Pancreas (tissue), 10 donors: ENCODE measurements around the gene TRA2A. TPM values are rescaled to one million over a fixed set of nuclear protein-coding genes. Genes with fewer than 3 reads are reported as not detected.

Experiments used
- ATAC-seq, 4 donors: fragments of 200-7000 bp; cut with Tn5 transposase; one replicate each; pipeline versions ENCODE4 v1.8.0 to v1.9.1; 2020; ENCODE audit warnings: mild to moderate bottlenecking in 4 of 4, moderate library complexity in 4 of 4
- DNase-seq, 6 donors: peaks; one replicate each; pipeline ENCODE4 v3.0.0-alpha.2; 2020
- FAIRE-seq: peaks from 2 replicates; lab custom pipeline; 2012; peaks lifted over from hg19 to GRCh38; lab: Jason Lieb, UNC
- H3K27ac ChIP-seq, 4 donors: fragments of 200-600 bp; sonication (generic); 1 replicate in 3 of 4; 2 replicates in 1 of 4; pipeline versions ENCODE4 v1.5.0 to v1.8.0; 2020
- H3K27me3 ChIP-seq, 4 donors: fragments of 200-600 bp; one replicate each; pipeline ENCODE4 v1.8.0; 2021
- H3K36me3 ChIP-seq, 3 donors: fragments of 200-600 bp; sonication (generic) in 1 of 3; one replicate each; pipeline versions ENCODE4 v1.5.0 to v1.8.0; 2020 to 2021
- H3K4me1 ChIP-seq, 3 donors: fragments of 200-600 bp; one replicate each; pipeline ENCODE4 v1.8.0; 2021
- H3K4me3 ChIP-seq, 4 donors: fragments of 200-600 bp; sonication (generic) in 2 of 4; one replicate each; pipeline versions ENCODE4 v1.5.0 to v1.8.0; 2020 to 2021
- H3K9me3 ChIP-seq, 4 donors: fragments of 200-600 bp; one replicate each; pipeline ENCODE4 v1.8.0; 2021
- CTCF ChIP-seq, 4 donors: fragments of 200-600 bp; sonication (generic) in 3 of 4; IDR thresholded peaks; one replicate each; pipeline versions ENCODE4 v1.5.0 to v1.8.0; 2021; ENCODE audit warnings: antibody characterized with exemption in 4 of 4
- WGBS, 2 donors: extraction: QIAGEN DNeasy Blood & Tissue Kit; methylation state at CpG; one replicate each; pipeline ENCODE4 v1.1.7; 2013; 5-methylcytosine and 5-hydroxymethylcytosine counted together
- intact Hi-C, 3 donors: fragments of 100-400 bp; cut with DNase I; formaldehyde crosslinking; loops; one replicate each; pipeline versions ENCODE4 v1.11.1 to v1.14.2; 2022
- polyA plus RNA-seq, 2 donors: library from polyadenylated mRNA; stranded (reverse); fragments of 200-250 nt; gene quantifications; one replicate each; pipeline ENCODE4 v1.2.3, GENCODE V29; 2013
- total RNA-seq, 6 donors: library from RNA; stranded (reverse); fragmentation: NEBNext Ultra II Directional in 4 of 6; extraction: Animal tissue kit (Norgen Biotek cat#: 25700) in 4 of 6; gene quantifications; one replicate each; pipeline versions ENCODE4 v1.2.1 to v1.2.4, GENCODE V29; 2021 to 2023
- donor health status: healthy with polysubstance abuse.
- donor health status: DM: no; HTN: no; CAD: no; lungs with moderate emphysema.
- donor health status: DM: no; HTN: no; CAD: no.
- donor health status: control.
- donor health status: control.
- donor health status: Bipolar disorder and iron deficiency.
- donor health status: DM: yes; HTN: yes; CAD: no.
- donor health status: DM: no; HTN: no; CAD: no.
- donor health status: DM: no; HTN: no; CAD: no.
- donor health status: DM: yes; HTN: yes; CAD: no.

The TRA2A gene
- total RNA-seq (10 to 100 TPM; 19.1 to 47.6 (median 25.2) TPM), polyA plus RNA-seq (10 to 100 TPM; 55.6 to 63.6 TPM)

GRCh38 chr7:23531794-23532489, at the start of gene TRA2A:
TSS of gene TRA2A (minus strand) at chr7:23531981. CDS start at chr7:23531824, 157 bp downstream.
- Histone ChIP-seq H3K4me3 (peak within 1 kb of the TSS; percentile 53 to 98 (median 94)), H3K4me1 (peaks cover 15 to 30% (median 16%) of the 10 kb centered on the region in 3 donors), H3K27me3 (no peaks in the 10 kb centered on the region), H3K27ac (peak within 1 kb of the TSS; percentile 95 to 100 (median 96)), H3K9me3 (no peaks in the 10 kb centered on the region), H3K36me3 (no peaks in the 10 kb centered on the region)
- FAIRE-seq (no peak), ATAC-seq (peak; percentile 94 to 99 (median 96)), DNase-seq (peak; percentile 96 to 99 (median 98))
- TF ChIP-seq CTCF (IDR thresholded peaks at IDR 0.05), result no peak
- intact Hi-C loops, result no loop called here
- 13 to 14% methylated on average over 46 to 50 of the region's 50 CpGs for WGBS, 2 donors

- intact Hi-C loops, result loop anchor here in 1 of 3 donors (5.0 kb wide), 1 partner anchor 142 kb away; the partner anchor contains the start of gene STK31
- H3K36me3 ChIP-seq, result no peaks in the 10 kb centered on the region
- WGBS, 2 donors, result 14 to 18% methylated on average over 5 of the region's 5 CpGs
- ATAC-seq (peak; percentile 98 to 100 (median 100)), DNase-seq (peak; percentile 60 to 81 (median 66)), FAIRE-seq (no peak)
- no peaks in the 10 kb centered on the region for H3K4me1 ChIP-seq
- H3K4me3 ChIP-seq, result no peak overlapping the region
- no peaks in the 10 kb centered on the region for H3K9me3 ChIP-seq
- H3K27me3 ChIP-seq, result no peaks in the 10 kb centered on the region
- TF ChIP-seq CTCF (IDR thresholded peaks at IDR 0.05), result peak; percentile 47 to 70 (median 64)
- no peak overlapping the region for H3K27ac ChIP-seq
Observed at GRCh38 chr7:23570592-23571200, 38.9 kb upstream of the TRA2A start.

- FAIRE-seq, result peak; percentile 49
- no peak overlapping the region for H3K27ac ChIP-seq
- ATAC-seq, result no peak
- TF ChIP-seq CTCF (IDR thresholded peaks at IDR 0.05), result no peak
- intact Hi-C loops, result no loop called here
- no peaks in the 10 kb centered on the region for H3K4me1 ChIP-seq
- no peaks in the 10 kb centered on the region for H3K36me3 ChIP-seq
- DNase-seq, result no peak
- no peak overlapping the region for H3K4me3 ChIP-seq
- H3K27me3 ChIP-seq, result no peaks in the 10 kb centered on the region
- H3K9me3 ChIP-seq, result no peaks in the 10 kb centered on the region
Observed at GRCh38 chr7:23558303-23558702, 26.5 kb upstream of the TRA2A start.

GRCh38 chr7:23547662-23548061, 15.9 kb upstream of the TRA2A start:
- no peak overlapping the region for H3K4me3 ChIP-seq
- DNase-seq, result no peak
- H3K27me3 ChIP-seq, result no peaks in the 10 kb centered on the region
- intact Hi-C loops, result no loop called here
- WGBS, 2 donors, result 75 to 93% methylated on average over 4 of the region's 4 CpGs
- no peak for FAIRE-seq
- no peaks in the 10 kb centered on the region for H3K36me3 ChIP-seq
- no peaks in the 10 kb centered on the region for H3K9me3 ChIP-seq
- H3K4me1 ChIP-seq, result no peaks in the 10 kb centered on the region
- ATAC-seq, result no peak
- TF ChIP-seq CTCF (IDR thresholded peaks at IDR 0.05), result no peak
- no peak overlapping the region for H3K27ac ChIP-seq
